Mesenchymal stem cell (in vitro differentiated cells and primary cell): ENCODE measurements around the gene TRIO.
A peak's percentile ranks its signal among the peaks of the same experiment; 100 is the strongest.

Source experiments
- DNase-seq: peaks from one replicate; pipeline ENCODE4 v3.0.0-alpha.2; 2013
- H2AFZ ChIP-seq: one replicate; pipeline ENCODE4 v1.6.1; 2013; ENCODE audit warnings: low read depth, mild to moderate bottlenecking, control low read depth, inconsistent platforms, low read length, moderate library complexity
- H2AK5ac ChIP-seq: 2 replicates; pipeline ENCODE4 v1.6.1; 2013; ENCODE audit warnings: low read length, moderate library complexity, mild to moderate bottlenecking, inconsistent platforms; ENCODE audit not compliant: severe bottlenecking
- H2BK120ac ChIP-seq: one replicate; pipeline ENCODE4 v1.6.1; 2013; ENCODE audit warnings: low read depth, mild to moderate bottlenecking, inconsistent platforms, low read length, moderate library complexity
- H2BK12ac ChIP-seq, 2 experiments: one replicate each; pipeline ENCODE4 v1.6.1; 2013; ENCODE audit warnings: inconsistent platforms in 2 of 2, low read length in 2 of 2, mild to moderate bottlenecking in 2 of 2, moderate library complexity in 2 of 2, control low read depth in 1 of 2
- H2BK15ac ChIP-seq: one replicate; pipeline ENCODE4 v1.6.1; 2013; ENCODE audit warnings: mild to moderate bottlenecking, low read depth, inconsistent platforms; ENCODE audit not compliant: poor library complexity, severe bottlenecking
- H2BK5ac ChIP-seq: 2 replicates; pipeline ENCODE4 v1.6.1; 2013; ENCODE audit warnings: low read depth, mild to moderate bottlenecking, low read length, control low read depth, inconsistent platforms; ENCODE audit not compliant: poor library complexity, severe bottlenecking
- H3K14ac ChIP-seq, 2 experiments: one replicate each; pipeline ENCODE4 v1.6.1; 2013; ENCODE audit warnings: inconsistent platforms in 2 of 2, low read length in 2 of 2, control low read depth in 1 of 2, mild to moderate bottlenecking in 1 of 2, moderate library complexity in 1 of 2
- H3K18ac ChIP-seq, 2 experiments: one replicate each; pipeline ENCODE4 v1.6.1; 2013; ENCODE audit warnings: inconsistent platforms in 2 of 2, low read length in 2 of 2, control low read depth in 1 of 2, low read depth in 1 of 2, mild to moderate bottlenecking in 1 of 2
- H3K23ac ChIP-seq, 2 experiments: one replicate each; pipeline ENCODE4 v1.6.1; 2013; ENCODE audit warnings: inconsistent platforms in 2 of 2, low read length in 2 of 2, mild to moderate bottlenecking in 2 of 2, moderate library complexity in 2 of 2, control low read depth in 1 of 2
- H3K27ac ChIP-seq: 2 replicates; pipeline ENCODE4 v1.5.1; 2013; ENCODE audit warnings: mild to moderate bottlenecking, moderate library complexity, low read length, control low read depth, inconsistent platforms; ENCODE audit not compliant: poor library complexity, severe bottlenecking
- H3K27me3 ChIP-seq, 2 experiments: 2 replicates each; pipeline versions ENCODE4 v1.6.1 to v1.7.0; 2013; ENCODE audit warnings: low read length in 2 of 2, mild to moderate bottlenecking in 2 of 2, moderate library complexity in 2 of 2, control low read depth in 1 of 2, inconsistent platforms in 1 of 2; ENCODE audit not compliant: control insufficient read depth in 1 of 2, insufficient read depth in 1 of 2
- H3K36me3 ChIP-seq, 2 experiments: 2 replicates each; pipeline versions ENCODE4 v1.6.1 to v1.7.0; 2013; ENCODE audit warnings: low read length in 2 of 2, control low read depth in 1 of 2, inconsistent platforms in 1 of 2, low read depth in 1 of 2, mild to moderate bottlenecking in 1 of 2; ENCODE audit not compliant: insufficient read depth in 2 of 2, control insufficient read depth in 1 of 2
- H3K4ac ChIP-seq, 2 experiments: one replicate each; pipeline ENCODE4 v1.6.1; 2013; ENCODE audit warnings: inconsistent platforms in 2 of 2, low read length in 2 of 2, mild to moderate bottlenecking in 2 of 2, moderate library complexity in 2 of 2, control low read depth in 1 of 2, low read depth in 1 of 2
- H3K4me1 ChIP-seq: 2 replicates; pipeline ENCODE4 v1.6.1; 2013; ENCODE audit warnings: low read depth, low read length, control low read depth; ENCODE audit not compliant: control insufficient read depth, insufficient read depth
- H3K4me2 ChIP-seq: 2 replicates; pipeline ENCODE4 v1.6.1; 2013; ENCODE audit warnings: low read length, mild to moderate bottlenecking, inconsistent platforms; ENCODE audit not compliant: poor library complexity, severe bottlenecking
- H3K4me3 ChIP-seq, 2 experiments: 2 replicates each; pipeline versions ENCODE4 v1.5.1 to v1.7.0; 2013; ENCODE audit warnings: low read length in 2 of 2, mild to moderate bottlenecking in 2 of 2, control low read depth in 1 of 2, low read depth in 1 of 2; ENCODE audit not compliant: insufficient read depth in 1 of 2
- H3K79me1 ChIP-seq: replicated peaks from 2 replicates; pipeline ENCODE4 v1.6.1; 2013; ENCODE audit warnings: mild to moderate bottlenecking, control low read depth, low read length, inconsistent platforms; ENCODE audit not compliant: poor library complexity, severe bottlenecking
- H3K9ac ChIP-seq: 2 replicates; pipeline ENCODE4 v1.7.0; 2013; ENCODE audit warnings: mild to moderate bottlenecking, low read length, moderate library complexity
- H3K9me3 ChIP-seq: 2 replicates; pipeline ENCODE4 v1.7.0; 2013; ENCODE audit warnings: mild to moderate bottlenecking, low read length; ENCODE audit not compliant: control insufficient read depth
- H4K8ac ChIP-seq: one replicate; pipeline ENCODE4 v1.6.1; 2013; ENCODE audit warnings: inconsistent platforms, mild to moderate bottlenecking, low read length, moderate library complexity
- H4K91ac ChIP-seq: one replicate; pipeline ENCODE4 v1.6.1; 2013; ENCODE audit warnings: mild to moderate bottlenecking, low read length, inconsistent platforms
- WGBS: methylation state at CpG from one replicate; pipeline ENCODE4 v1.1.7; 2013; ENCODE audit warnings: mixed read lengths; 5-methylcytosine and 5-hydroxymethylcytosine counted together

Gene TRIO

GRCh38 chr5:14462681-14463080, 319.5 kb downstream of the TRIO start:
- no peak for DNase-seq
- Histone ChIP-seq H3K23ac (no peak overlapping the region), H3K27me3 (no peaks in the 10 kb centered on the region), H2AK5ac (no peak overlapping the region), H3K4me1 (peaks cover 12% of the 10 kb centered on the region), H2BK120ac (no peak overlapping the region), H3K9me3 (no peaks in the 10 kb centered on the region), H3K14ac (peak overlapping the region in 1 of 2 experiments; percentile 0), H3K79me1 (peaks cover 22% of the 10 kb centered on the region), H4K91ac (peak overlapping the region; percentile 52), H4K8ac (peak overlapping the region; percentile 12), H3K4me2 (no peak overlapping the region), H3K36me3 (peaks cover 59 to 97% of the 10 kb centered on the region in 2 experiments), H2BK5ac (no peak overlapping the region), H2BK15ac (no peak overlapping the region), H2AFZ (no peak overlapping the region), H3K9ac (peak overlapping the region; percentile 62), H3K4ac (no peak overlapping the region), H3K4me3 (no peak overlapping the region), H3K27ac (peak overlapping the region; percentile 17), H2BK12ac (no peak overlapping the region), H3K18ac (peak overlapping the region in 1 of 2 experiments; percentile 7)
- WGBS: 90% methylated on average over 9 of the region's 14 CpGs

- WGBS: 22% methylated on average over 2 of the region's 3 CpGs
- Histone ChIP-seq H3K14ac (peak overlapping the region in 1 of 2 experiments; percentile 63), H2BK120ac (no peak overlapping the region), H3K36me3 (peaks cover 53 to 97% of the 10 kb centered on the region in 2 experiments), H3K4me3 (no peak overlapping the region), H3K4me1 (peaks cover 6% of the 10 kb centered on the region), H4K8ac (no peak overlapping the region), H3K79me1 (peaks cover 25% of the 10 kb centered on the region), H2BK5ac (no peak overlapping the region), H4K91ac (no peak overlapping the region), H3K27me3 (no peaks in the 10 kb centered on the region), H3K4ac (no peak overlapping the region), H2AFZ (no peak overlapping the region), H2AK5ac (no peak overlapping the region), H3K9ac (peak overlapping the region; percentile 62), H3K27ac (peak overlapping the region; percentile 4), H2BK12ac (peak overlapping the region in 1 of 2 experiments; percentile 28), H3K23ac (no peak overlapping the region), H3K4me2 (no peak overlapping the region), H2BK15ac (no peak overlapping the region), H3K18ac (peak overlapping the region in 1 of 2 experiments; percentile 40), H3K9me3 (no peaks in the 10 kb centered on the region)
- peak; percentile 71 for DNase-seq
These were observed 320.5 kb downstream of the TRIO start for GRCh38 chr5:14463629-14464028.

- H2AFZ ChIP-seq: no peak overlapping the region
- no peak overlapping the region for H2BK15ac ChIP-seq
- WGBS: 83% methylated on average over 1 of the region's 3 CpGs
- H3K4me1 ChIP-seq: peaks cover 6% of the 10 kb centered on the region
- no peak overlapping the region for H4K91ac ChIP-seq
- no peak overlapping the region for H3K27ac ChIP-seq
- H2AK5ac ChIP-seq: no peak overlapping the region
- H3K18ac ChIP-seq: peak overlapping the region in 1 of 2 experiments; percentile 40
- no peak overlapping the region for H4K8ac ChIP-seq
- no peaks in the 10 kb centered on the region for H3K27me3 ChIP-seq
- DNase-seq: peak; percentile 49
- H3K4me2 ChIP-seq: no peak overlapping the region
- H3K36me3 ChIP-seq: peaks cover 50 to 97% of the 10 kb centered on the region in 2 experiments
- no peak overlapping the region for H3K23ac ChIP-seq
- H2BK12ac ChIP-seq: no peak overlapping the region
- H3K4ac ChIP-seq: no peak overlapping the region
- H2BK5ac ChIP-seq: no peak overlapping the region
- H3K9ac ChIP-seq: peak overlapping the region; percentile 62
- no peak overlapping the region for H2BK120ac ChIP-seq
- H3K79me1 ChIP-seq: peaks cover 25% of the 10 kb centered on the region
- no peak overlapping the region for H3K4me3 ChIP-seq
- H3K9me3 ChIP-seq: no peaks in the 10 kb centered on the region
- no peak overlapping the region for H3K14ac ChIP-seq
These were observed 321.0 kb downstream of the TRIO start for GRCh38 chr5:14464096-14464495.

GRCh38 chr5:14464671-14465070, 321.5 kb downstream of the TRIO start:
- H3K27me3 ChIP-seq: no peaks in the 10 kb centered on the region
- H4K8ac ChIP-seq: no peak overlapping the region
- no peak overlapping the region for H3K23ac ChIP-seq
- H3K27ac ChIP-seq: no peak overlapping the region
- peaks cover 26% of the 10 kb centered on the region for H3K79me1 ChIP-seq
- DNase-seq: no peak
- H3K18ac ChIP-seq: peak overlapping the region in 1 of 2 experiments; percentile 87
- H3K4me2 ChIP-seq: no peak overlapping the region
- no peak overlapping the region for H3K14ac ChIP-seq
- H3K36me3 ChIP-seq: peaks cover 49 to 97% of the 10 kb centered on the region in 2 experiments
- H4K91ac ChIP-seq: no peak overlapping the region
- H3K4me3 ChIP-seq: no peak overlapping the region
- no peak overlapping the region for H2AK5ac ChIP-seq
- H3K9ac ChIP-seq: peak overlapping the region; percentile 62
- WGBS: 80% methylated on average over 15 of the region's 15 CpGs
- no peaks in the 10 kb centered on the region for H3K9me3 ChIP-seq
- H2BK15ac ChIP-seq: no peak overlapping the region
- peaks cover 9% of the 10 kb centered on the region for H3K4me1 ChIP-seq
- H2BK5ac ChIP-seq: no peak overlapping the region
- H3K4ac ChIP-seq: peak overlapping the region in 1 of 2 experiments; percentile 32
- H2BK120ac ChIP-seq: no peak overlapping the region
- H2AFZ ChIP-seq: no peak overlapping the region
- no peak overlapping the region for H2BK12ac ChIP-seq
